ENCODE data around the gene CENPW.

GRCh38 chr6:126361832-126362440, 22.0 kb downstream of the CENPW start:
- TF ChIP-seq POLR2A (IDR thresholded peaks at IDR 0.05) (no peak), CTCF (IDR thresholded peaks at IDR 0.05) (no peak)

Data from stomach (tissue), 4 donors.